GM03348 (cell line): ENCODE data around the gene PATE2.

Experiments
- DNase-seq: peaks from one replicate; pipeline ENCODE4 v3.0.0; 2012; ENCODE audit warnings: low spot score

PATE2 gene

DNA sequence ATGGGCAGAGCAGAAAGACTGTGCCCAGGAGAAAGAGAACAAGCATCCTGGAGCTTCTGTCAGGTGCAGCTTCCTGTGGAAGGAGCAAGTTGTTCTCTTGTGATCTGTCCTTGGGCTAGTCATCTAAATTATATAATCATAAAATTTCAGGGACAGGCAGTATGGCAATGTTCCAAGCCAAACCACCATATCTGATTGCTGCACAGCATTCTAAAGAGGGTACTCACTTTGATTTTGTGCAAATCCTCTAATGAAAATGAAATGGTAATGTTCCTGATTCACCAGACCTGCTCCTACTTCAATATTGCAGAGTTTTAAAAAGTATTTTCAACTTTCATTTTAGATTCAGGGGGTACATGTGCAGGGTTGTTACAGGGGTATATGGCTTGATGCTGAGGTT, at the start of gene PATE2:
TSS of gene PATE2 (minus strand) at position 101 of the 400 bp plus-strand sequence. CDS start at position 46, 55 bp downstream.
- DNase-seq = no peak

GRCh38 chr11:125807909-125808308, 29.3 kb upstream of the PATE2 start:
- no peak for DNase-seq

DNA sequence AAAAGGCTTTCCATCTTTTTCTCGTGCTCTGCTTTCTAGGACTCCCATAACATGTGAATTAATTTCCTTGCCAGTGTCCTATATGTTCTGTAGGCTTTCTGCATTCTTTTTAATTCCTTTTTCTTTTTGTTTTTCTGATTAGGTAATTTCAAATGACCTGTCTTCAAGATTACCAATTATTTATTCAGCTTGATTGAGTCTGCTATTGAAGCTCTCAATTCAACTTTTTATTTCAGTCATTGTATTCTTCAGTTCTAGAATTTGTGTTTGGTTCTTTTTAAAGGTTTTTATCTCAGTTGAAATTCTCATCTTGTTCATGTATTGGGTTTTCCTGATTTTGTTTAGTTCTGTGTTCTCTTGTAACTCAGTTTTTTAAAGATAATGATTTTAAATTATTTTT, 23.8 kb upstream of the PATE2 start:
- DNase-seq = no peak

DNA sequence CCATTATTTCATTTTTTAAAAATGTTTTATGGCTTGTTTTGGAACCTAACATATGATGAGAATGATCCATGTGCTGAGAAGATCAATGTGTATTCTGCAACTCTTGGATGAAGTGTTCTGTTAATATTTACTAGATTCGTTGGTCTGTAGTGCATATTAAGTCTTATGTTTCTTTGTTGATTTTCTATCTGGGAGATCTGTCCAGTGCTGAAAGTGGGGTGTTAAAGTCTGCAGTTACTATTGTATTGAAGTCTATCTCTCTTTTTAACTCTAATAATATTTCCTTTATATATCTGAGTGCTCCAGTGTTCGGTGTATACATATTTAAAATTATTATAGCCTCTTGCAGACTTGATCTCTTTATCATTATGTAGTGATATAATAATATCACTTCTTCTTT, 21.2 kb upstream of the PATE2 start:
- DNase-seq = no peak

- no peak for DNase-seq
Observed at GRCh38 chr11:125797641-125798040, 19.0 kb upstream of the PATE2 start.

- no peak for DNase-seq
Observed at GRCh38 chr11:125790825-125791224, 12.2 kb upstream of the PATE2 start.

GRCh38 chr11:125787827-125788226, 9.2 kb upstream of the PATE2 start, which contains the start of gene PATE3:
Gene PATE3, plus strand, starts transcription at chr11:125788127. Its CDS starts 25 bp downstream, at chr11:125788152.
- DNase-seq = no peak

DNA sequence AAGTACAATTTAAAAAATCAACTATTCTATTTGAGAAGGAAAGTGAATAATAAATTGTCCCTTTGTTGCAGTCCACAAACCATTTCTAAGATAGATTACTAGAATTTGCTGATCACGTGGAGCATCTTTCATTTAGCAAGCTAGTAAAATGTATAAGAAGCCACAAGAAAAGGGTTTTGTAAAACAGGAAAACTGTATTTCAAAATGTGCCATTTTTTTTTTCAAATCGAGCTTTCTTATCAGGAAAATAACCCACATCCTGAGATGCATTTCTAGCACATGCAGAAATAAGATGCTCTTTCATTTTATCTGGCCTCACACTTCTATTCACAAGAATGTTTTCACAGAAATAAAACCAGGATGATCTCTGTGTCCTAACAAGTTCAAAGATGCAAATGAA, 6.0 kb upstream of the PATE2 start:
- DNase-seq = no peak

GRCh38 chr11:125777309-125777708, 1.3 kb downstream of the PATE2 start:
- no peak for DNase-seq

GRCh38 chr11:125773516-125773915, 5.1 kb downstream of the PATE2 start:
- no peak for DNase-seq

DNA sequence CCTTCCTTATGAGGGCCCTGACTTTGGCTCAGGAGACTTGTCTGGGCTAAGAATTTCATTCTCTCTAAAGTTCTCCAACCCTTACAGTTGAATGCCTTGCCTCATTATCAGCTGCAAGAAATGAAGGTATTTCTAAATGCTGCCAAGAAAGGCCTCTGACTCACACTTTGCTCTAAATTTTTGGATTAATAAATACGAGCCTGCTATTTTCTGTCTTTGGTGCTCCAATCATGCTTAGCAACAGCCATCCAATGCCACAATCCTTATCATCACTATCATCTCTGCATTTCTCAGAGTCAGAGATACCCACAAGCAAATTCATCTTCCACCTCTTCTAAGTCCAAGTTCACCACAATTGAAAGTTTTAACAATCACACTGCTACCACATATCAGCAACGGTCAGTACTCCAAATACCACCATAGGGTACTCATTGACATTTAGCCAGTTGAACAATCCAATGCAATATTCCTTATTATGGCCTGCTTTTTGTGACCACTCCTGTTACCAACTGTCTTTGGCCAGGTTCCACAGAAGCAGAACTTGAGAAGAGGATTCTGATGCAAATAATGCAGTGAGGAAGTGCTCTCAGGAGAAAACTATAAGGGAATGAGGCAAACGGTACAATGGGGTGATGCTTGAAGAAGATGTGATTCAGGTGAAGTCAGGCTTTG, 5.7 kb downstream of the PATE2 start:
- DNase-seq = peak; percentile 68

GRCh38 chr11:125770583-125770982, 8.0 kb downstream of the PATE2 start:
- DNase-seq = no peak

DNA sequence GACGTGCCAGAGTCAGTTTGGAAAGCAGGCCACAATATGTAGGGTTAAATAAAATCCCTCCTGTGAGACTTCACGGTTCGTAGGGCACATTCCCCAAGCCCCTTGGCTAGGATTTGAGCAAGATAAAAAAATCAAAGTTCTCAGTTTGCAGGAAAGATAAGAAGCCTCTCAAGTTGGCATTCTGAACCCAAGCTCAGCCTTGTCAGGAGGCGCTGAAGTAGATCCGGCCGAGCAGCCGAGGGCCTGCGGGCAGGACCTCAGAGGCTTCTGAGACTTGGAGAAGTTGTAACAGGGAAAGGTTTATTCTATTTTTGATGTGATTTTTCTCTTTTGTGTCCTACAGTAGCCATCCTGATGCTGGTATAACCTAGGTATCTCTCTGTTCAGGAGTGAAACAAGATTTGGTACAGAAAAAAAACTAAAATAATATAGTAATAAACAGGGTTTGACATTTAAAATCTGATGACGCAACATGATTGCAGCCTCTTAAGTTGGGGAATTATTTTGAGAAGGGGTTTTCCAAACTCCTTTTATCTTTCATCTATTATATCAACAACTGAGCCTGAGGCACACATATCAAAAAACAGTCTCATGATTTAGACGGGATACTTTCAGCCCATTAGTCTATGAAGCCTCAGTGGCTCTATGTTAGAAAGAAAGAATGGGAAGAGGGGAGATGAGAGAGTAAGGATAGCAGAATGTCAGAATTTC, 10.1 kb downstream of the PATE2 start:
- DNase-seq = no peak

GRCh38 chr11:125766251-125766650, 12.4 kb downstream of the PATE2 start:
- no peak for DNase-seq

GRCh38 chr11:125763483-125763882, 15.1 kb downstream of the PATE2 start:
- DNase-seq = no peak

DNA sequence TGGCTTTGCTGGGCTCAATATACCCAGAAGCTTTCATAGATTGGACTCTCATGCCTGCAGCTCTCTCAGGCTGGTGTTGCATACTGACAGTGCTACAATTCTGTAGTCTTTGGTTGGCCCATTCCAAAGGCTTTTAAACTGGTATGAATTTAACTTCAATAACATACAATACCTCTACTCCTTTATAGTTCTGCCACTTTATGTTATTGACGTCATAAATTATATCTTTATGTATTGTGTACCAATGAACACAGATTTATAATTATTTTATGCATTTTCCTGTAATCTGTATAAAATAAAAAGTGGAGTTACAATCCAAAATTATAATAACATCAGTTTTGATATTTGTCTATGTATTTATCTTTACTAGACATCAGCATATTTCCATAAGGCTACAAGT, 16.2 kb downstream of the PATE2 start:
- DNase-seq = no peak

- DNase-seq = no peak
Observed at GRCh38 chr11:125756050-125756449, 22.6 kb downstream of the PATE2 start.

GRCh38 chr11:125750629-125751028, 28.0 kb downstream of the PATE2 start:
- DNase-seq = no peak

- no peak for DNase-seq
Observed at GRCh38 chr11:125745979-125746378, 32.6 kb downstream of the PATE2 start, which contains the start of gene PATE1. Gene PATE1, plus strand, starts transcription at chr11:125746279. Its CDS starts 26 bp downstream, at chr11:125746305.

DNA sequence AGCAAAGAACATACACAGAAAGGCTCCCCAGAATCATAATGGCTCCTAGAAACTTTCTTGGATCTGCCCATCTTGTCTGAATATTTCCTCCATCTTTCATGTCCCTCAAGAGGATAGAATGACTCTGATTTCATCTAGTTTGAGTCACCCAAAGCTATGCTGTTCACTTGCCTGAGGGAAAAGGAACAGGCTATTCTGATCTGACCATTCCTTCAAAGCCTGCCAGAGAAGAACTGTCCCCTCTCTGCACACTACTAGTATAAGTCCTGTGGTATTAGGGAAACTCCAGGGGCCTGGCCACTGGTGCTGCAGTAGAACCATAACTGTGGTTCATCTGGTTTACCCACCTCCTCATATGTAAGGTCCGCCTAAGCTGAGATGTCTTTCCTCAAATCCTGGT, 34.9 kb downstream of the PATE2 start:
- no peak for DNase-seq

DNA sequence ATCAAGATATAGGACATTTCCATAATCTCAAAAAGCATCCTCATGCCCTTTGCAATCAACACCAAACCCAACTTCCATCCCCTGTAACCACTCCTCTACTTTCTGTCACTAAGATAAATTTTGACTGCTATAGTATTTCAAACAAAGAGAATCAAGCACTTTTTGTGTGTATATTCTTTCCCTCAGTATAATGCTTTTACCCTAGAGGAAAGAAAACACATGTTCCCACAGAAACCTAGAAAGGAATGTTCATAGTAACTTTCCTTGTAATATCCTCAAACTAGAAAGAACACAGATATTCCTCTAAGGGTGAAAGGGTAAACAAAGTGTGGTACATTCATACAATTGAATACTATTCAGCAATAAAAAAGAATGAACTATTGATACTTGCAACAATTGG, 38.0 kb downstream of the PATE2 start:
- DNase-seq = no peak

DNA sequence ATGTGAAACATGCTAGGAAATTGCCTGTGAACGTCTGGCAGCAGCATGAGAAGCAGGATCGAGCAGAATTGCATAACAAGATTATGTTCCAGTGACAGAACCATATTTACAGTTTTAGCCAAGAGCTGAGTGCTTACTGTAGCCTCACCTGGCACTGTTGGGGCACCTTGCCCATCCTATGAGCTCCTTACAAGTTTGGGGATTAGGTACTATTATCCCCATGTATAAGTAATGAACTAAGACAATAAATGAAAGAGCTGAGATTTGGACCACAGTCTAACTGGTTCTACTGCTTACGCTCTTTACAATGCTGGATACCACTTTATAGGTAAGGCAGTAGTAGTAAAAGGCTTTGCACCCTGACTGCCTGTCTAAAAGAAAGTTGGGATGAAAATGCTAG, 49.7 kb downstream of the PATE2 start:
- no peak for DNase-seq
